Measurements from ENCODE around the gene SGCD. TPM values are rescaled to one million over a fixed set of nuclear protein-coding genes. Genes with fewer than 3 reads are reported as not detected.

The SGCD gene
- total RNA-seq, 4 donors from 2014 or later = 16.7 to 38.6 (median 27.7) TPM

- Histone ChIP-seq H3K9me3 (no peaks in the 10 kb centered on the region), H3K27me3 (no peaks in the 10 kb centered on the region), H3K4me1 (peaks cover 12 to 33% (median 20%) of the 10 kb centered on the region in 4 donors), H3K4me3 (no peak overlapping the region), H3K36me3 (no peaks in the 10 kb centered on the region), H3K27ac (replicated peaks in 1 of 4) (peak overlapping the region in 3 of 4 donors; percentile 34 to 54 (median 40))
- DNase-seq (ENCODE audit: extremely low spot score) = no peak
- intact Hi-C loops (cut with DNase I) = no loop called here
- 43% methylated on average over 3 of the region's 3 CpGs for WGBS
- TF ChIP-seq CTCF (IDR thresholded peaks at IDR 0.05) (no peak), EP300 (IDR thresholded peaks at IDR 0.05) (no peak), POLR2AphosphoS5 (IDR thresholded peaks at IDR 0.05) (no peak), POLR2A (IDR thresholded peaks at IDR 0.05; ENCODE audit: low read depth) (no peak)
Observed at GRCh38 chr5:156496291-156496690, 169.3 kb downstream of the SGCD start.

GRCh38 chr5:156497804-156498208 is 170.8 kb downstream of the SGCD start:
- intact Hi-C loops (cut with DNase I) = no loop called here

GRCh38 chr5:156498226-156498980 is 171.4 kb downstream of the SGCD start:
- no peak overlapping the region for H3K27ac ChIP-seq (replicated peaks in 1 of 4)
- H3K36me3 ChIP-seq = no peaks in the 10 kb centered on the region
- no peaks in the 10 kb centered on the region for H3K27me3 ChIP-seq
- intact Hi-C loops (cut with DNase I) = no loop called here
- DNase-seq (ENCODE audit: extremely low spot score) = no peak
- no peaks in the 10 kb centered on the region for H3K9me3 ChIP-seq
- WGBS = 80% methylated on average over 7 of the region's 7 CpGs
- peaks cover 20 to 33% (median 21%) of the 10 kb centered on the region in 4 donors for H3K4me1 ChIP-seq
- no peak overlapping the region for H3K4me3 ChIP-seq
- TF ChIP-seq POLR2AphosphoS5 (IDR thresholded peaks at IDR 0.05) (no peak), POLR2A (IDR thresholded peaks at IDR 0.05; ENCODE audit: low read depth) (no peak), CTCF (IDR thresholded peaks at IDR 0.05) (no peak), EP300 (IDR thresholded peaks at IDR 0.05) (no peak)

More at GRCh38 chr5:156497804-156498208, 170.8 kb downstream of the SGCD start:
- no peak overlapping the region for H3K4me3 ChIP-seq
- H3K4me1 ChIP-seq = peaks cover 17 to 33% (median 21%) of the 10 kb centered on the region in 4 donors
- DNase-seq (ENCODE audit: extremely low spot score) = no peak
- TF ChIP-seq POLR2A (IDR thresholded peaks at IDR 0.05; ENCODE audit: low read depth) (no peak), EP300 (IDR thresholded peaks at IDR 0.05) (no peak), POLR2AphosphoS5 (IDR thresholded peaks at IDR 0.05) (no peak), CTCF (IDR thresholded peaks at IDR 0.05) (no peak)
- H3K27me3 ChIP-seq = no peaks in the 10 kb centered on the region
- H3K9me3 ChIP-seq = no peaks in the 10 kb centered on the region
- WGBS = 63% methylated on average over 3 of the region's 3 CpGs
- no peak overlapping the region for H3K27ac ChIP-seq (replicated peaks in 1 of 4)
- H3K36me3 ChIP-seq = no peaks in the 10 kb centered on the region

- no peaks in the 10 kb centered on the region for H3K27me3 ChIP-seq
- intact Hi-C loops (cut with DNase I) = no loop called here
- 80% methylated on average over 5 of the region's 5 CpGs for WGBS
Observed at GRCh38 chr5:156500755-156501154, 173.8 kb downstream of the SGCD start.

More at GRCh38 chr5:156500755-156501154, 173.8 kb downstream of the SGCD start:
- TF ChIP-seq POLR2AphosphoS5 (IDR thresholded peaks at IDR 0.05) (no peak), EP300 (IDR thresholded peaks at IDR 0.05) (no peak), POLR2A (IDR thresholded peaks at IDR 0.05; ENCODE audit: low read depth) (no peak), CTCF (IDR thresholded peaks at IDR 0.05) (no peak)
- Histone ChIP-seq H3K9me3 (no peaks in the 10 kb centered on the region), H3K4me1 (peaks cover 16 to 22% (median 19%) of the 10 kb centered on the region in 4 donors), H3K36me3 (no peaks in the 10 kb centered on the region), H3K4me3 (no peak overlapping the region), H3K27ac (replicated peaks in 1 of 4) (no peak overlapping the region)
- no peak for DNase-seq (ENCODE audit: extremely low spot score)
